ENCODE results near the gene SNRPE. TPM values are rescaled to one million over a fixed set of nuclear protein-coding genes. Genes with fewer than 3 reads are reported as not detected.
"Not testable (repeated sequence)": the region's sequence is repeated elsewhere in the genome, so short reads cannot be mapped to it uniquely, and the experiment has no call there.

SNRPE gene
- 76.4 TPM for total RNA-seq

DNA sequence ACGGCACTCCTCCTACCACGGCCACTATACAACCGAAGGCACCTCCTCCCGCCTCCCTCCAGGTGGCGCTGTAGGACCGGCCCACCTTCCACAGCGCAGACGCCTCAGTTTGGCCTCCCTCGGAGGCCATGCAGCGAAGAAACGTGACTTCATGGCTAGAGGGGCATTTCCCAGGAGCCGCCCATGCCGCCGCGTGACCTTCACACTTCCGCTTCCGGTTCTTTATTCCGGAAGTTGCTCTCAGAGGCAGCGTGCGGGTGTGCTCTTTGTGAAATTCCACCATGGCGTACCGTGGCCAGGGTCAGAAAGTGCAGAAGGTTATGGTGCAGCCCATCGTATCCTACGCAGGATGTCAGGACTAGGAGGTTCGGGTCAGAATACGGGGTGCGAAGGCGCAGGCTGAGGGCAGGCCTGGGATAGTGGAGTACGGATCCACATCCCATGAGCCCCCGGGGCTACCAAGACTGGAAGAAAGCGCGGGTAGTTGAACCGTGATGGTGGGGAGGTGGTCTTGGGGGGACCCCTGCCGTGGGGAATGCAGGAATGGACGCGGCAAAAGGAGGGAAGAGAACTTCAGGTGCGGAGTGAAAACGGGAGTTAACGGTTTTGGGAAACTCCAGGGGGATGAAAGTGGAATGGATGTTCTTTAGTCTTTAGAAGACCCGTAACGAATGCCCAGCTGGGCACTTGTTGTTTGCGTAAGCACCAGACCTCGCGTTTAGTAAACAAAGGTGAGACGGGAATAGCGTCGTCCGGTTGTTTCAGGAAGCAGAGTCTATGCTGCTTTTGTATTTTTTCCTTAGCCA lies at the start of gene SNRPE:
TSS of gene SNRPE (plus strand) at position 221 of the 806 bp plus-strand sequence. CDS start at position 282, 61 bp downstream.
- DNase-seq (ENCODE audit: low spot score) (peak; percentile 96), ATAC-seq (peak; percentile 99)
- intact Hi-C loops (cut with DNase I): no loop called here

DNA sequence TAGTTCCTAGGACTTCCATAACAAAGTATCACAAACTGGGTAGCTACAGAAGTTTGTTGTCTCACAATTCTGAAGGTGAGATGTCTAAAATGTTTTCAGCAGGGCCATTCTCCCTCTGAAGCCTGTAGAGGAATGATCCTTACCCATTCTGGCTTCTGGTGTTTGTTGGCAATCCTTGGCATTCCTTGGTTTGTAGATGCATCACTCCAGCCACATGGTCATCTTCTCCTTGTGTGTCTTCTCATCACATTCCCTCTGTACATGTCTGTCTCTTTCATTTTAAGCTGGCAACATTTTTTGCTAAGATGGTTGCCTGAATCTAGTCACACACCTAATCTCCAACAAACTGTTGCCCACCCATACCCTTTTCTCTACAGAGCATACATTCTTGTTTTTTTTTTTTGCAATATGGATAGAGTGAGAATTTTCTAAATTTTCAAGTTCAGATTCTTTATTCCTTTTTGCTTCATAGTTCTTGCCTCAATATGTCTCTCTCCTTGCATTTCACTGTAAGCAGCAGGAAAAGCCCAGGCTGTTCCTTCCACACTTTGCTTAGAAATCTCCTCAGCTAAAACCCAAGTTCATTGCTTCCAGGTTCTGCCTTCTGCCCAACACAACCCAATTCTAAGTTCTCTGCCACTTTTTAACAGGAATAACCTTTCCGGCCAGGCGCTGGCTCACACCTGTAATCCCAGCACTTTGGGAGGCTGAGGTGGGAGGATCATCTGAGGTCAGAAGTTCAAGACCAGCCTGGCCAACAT lies 47.6 kb upstream of the SNRPE start:
- DNase-seq (ENCODE audit: low spot score): no peak
- no peak for ATAC-seq
- intact Hi-C loops (cut with DNase I): no loop called here

DNA sequence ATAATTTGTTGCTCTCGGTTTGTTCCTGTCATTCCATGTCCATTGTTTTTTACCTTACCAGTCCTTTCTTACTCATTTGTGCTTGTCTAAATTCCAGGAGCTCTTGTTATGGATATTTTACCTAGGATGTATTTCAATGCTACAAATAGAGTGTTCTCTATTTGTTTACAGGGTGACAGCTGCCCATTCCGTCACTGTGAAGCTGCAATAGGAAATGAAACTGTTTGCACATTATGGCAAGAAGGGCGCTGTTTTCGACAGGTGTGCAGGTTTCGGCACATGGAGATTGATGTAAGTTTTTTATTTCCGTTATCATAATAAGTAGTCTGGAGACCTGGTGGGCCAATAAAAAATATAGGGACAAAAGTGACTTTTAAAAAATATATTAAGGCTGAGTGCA lies 43.0 kb upstream of the SNRPE start:
- DNase-seq (ENCODE audit: low spot score) (no peak), ATAC-seq (no peak)

DNA sequence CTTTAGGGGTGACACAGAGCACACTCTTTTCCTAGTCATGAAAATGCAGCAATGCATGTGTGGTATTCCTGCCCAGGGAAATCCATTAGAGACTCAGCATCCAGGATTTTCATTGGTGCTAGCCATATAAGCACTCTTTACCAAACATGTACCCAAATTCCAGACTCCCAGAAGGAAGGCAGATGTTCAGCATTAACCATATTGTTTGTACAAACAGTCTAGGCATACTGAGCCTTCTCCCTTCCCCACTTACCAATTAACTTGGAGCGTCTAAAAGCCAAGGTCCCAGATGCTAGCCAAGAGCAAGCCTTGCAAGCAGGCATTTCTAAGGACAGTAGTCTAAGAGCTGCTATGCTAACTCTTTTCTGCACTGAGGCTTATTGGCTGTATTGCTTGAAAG lies 38.1 kb upstream of the SNRPE start:
- no peak for ATAC-seq
- intact Hi-C loops (cut with DNase I): no loop called here
- no peak for DNase-seq (ENCODE audit: low spot score)

More for the DNA sequence above, 43.0 kb upstream of the SNRPE start:
- intact Hi-C loops (cut with DNase I): no loop called here

DNA sequence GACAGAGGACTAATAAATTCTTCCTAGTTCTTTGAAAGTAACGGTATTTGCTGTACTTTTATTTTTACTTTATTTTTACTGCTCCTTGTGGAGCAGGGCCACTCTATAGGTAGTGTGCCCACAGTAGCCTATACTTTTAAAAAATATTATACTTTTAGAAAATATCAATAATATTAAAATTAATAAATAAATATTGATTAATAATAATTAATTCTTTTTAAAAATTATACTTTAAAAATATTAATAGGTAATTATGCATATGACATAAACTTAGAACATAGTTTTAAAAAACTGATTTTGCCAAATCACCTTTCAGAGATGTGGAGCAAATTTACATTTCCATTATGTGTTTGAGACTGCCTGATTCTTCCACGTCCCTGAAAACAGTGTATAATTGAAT lies 35.2 kb upstream of the SNRPE start:
- ATAC-seq: no peak
- intact Hi-C loops (cut with DNase I): no loop called here
- no peak for DNase-seq (ENCODE audit: low spot score)

DNA sequence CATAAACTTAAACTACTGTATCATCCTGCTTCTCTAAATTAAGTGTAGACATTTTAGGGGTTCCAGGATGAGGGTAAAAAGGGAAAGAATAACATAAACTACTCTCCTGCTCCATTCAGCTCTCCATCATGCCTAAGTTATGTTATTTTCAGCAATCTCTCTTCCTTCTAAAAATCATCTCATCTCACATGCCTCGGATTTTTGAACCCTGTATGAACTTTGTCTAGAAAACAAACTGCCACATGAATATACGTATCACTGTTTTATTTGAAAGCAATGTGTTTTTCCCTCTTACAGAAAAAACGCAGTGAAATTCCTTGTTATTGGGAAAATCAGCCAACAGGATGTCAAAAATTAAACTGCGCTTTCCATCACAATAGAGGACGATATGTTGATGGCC lies 33.4 kb upstream of the SNRPE start:
- intact Hi-C loops (cut with DNase I): no loop called here
- DNase-seq (ENCODE audit: low spot score) (no peak), ATAC-seq (no peak)

DNA sequence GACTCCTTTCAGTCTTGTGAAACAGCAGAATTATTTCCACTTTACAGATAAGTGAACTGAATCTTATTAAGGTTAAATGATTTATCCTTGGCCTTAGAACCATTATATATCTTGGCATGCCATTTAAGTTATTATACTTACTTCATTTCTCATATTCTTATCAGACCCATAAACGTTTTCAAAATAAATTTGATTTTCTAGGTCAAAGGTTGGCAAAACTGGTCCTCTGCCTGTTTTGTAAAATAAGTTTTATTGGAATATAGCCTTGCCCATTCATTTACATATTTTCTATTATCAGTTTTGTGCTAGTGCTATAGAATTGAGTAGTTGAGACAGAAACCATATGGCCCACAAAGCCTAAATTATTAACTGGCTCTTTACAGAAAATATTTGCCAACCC lies 32.9 kb upstream of the SNRPE start:
- no peak for ATAC-seq
- intact Hi-C loops (cut with DNase I): no loop called here
- no peak for DNase-seq (ENCODE audit: low spot score)

DNA sequence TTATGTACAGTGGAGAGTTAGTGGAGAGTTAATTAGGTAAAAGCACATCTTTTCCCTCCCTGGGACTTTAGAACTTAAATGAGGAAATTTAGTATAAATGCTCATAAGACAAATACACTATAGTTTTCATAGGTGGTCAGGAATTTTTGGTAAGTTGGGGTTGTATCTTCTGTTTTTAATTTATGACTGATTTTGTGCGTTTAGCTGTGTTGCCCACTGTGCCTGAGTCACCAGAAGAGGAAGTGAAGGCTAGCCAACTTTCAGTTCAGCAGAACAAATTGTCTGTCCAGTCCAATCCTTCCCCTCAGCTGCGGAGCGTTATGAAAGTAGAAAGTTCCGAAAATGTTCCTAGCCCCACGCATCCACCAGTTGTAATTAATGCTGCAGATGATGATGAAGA lies 32.2 kb upstream of the SNRPE start:
- peak; percentile 38 for ATAC-seq
- intact Hi-C loops (cut with DNase I); DNase-seq (ENCODE audit: low spot score): not testable (repeated sequence)

DNA sequence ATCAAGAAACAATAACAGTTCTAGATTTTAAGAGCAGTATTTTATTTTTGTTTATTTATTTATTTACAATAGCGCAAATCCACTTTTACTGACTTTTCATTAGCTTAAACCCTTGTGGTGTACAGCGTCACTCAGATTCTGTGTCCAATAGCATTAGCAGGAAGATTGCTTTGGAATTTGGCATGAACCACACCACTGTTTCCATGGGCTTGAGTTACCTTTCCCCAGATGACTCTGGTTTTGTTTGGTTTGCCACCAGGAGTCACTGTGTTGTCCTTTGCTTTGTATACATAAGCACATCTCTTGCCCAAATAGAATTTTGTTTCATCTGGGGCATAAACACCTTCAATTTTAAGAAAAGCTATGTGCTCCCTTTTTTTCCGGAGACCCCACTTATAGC lies 25.9 kb upstream of the SNRPE start:
- DNase-seq (ENCODE audit: low spot score) (no peak), ATAC-seq (no peak)
- intact Hi-C loops (cut with DNase I): no loop called here

DNA sequence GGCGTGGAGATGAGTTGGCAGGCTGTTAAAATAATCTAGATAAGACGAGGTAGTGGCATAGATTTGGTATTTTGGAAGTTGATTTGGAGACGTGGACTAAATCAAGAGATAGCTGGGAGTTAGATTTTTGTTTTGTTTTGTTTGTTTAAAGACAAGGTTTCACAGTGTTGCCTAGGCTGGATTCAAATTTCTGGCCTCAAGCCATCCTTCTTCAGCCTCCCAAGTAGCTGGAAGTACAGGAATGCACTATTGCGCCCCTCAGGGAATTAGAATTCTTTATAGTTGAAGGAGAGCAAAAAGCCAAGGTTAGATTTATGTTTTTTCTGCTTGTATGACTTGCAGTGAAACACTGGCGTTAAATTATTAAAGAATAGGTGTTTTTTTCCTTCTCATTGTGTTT lies 22.3 kb upstream of the SNRPE start:
- DNase-seq (ENCODE audit: low spot score) (no peak), ATAC-seq (peak; percentile 72)
- intact Hi-C loops (cut with DNase I): no loop called here

DNA sequence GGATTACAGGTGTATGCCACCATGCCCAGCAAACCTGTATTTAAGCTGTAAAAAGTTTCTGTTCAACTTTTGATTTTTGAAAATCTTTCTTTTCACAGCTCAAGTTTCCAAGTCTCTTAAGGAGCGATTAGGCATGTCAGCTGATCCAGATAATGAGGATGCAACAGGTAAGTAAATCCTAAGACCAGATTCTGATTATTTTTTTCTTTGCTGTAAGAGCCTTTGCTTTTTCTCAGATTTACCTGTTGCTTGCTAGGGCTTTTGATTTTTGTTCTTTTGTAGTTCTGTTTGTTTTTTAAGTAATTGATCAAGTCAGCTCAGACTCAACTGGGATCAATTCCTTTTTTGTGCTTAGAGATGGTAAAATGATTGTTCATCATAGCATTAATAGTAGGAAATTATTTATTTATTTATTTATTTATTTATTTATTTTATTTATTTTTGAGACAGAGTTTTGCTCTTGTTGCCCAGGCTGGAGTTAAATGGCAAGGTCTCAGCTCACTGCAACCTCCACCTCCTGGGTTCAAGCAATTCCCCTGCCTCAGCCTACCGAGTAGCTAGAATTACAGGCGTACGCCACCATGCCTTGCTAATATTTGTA lies 21.1 kb upstream of the SNRPE start:
- DNase-seq (ENCODE audit: low spot score) (no peak), ATAC-seq (no peak)
- intact Hi-C loops (cut with DNase I): no loop called here

DNA sequence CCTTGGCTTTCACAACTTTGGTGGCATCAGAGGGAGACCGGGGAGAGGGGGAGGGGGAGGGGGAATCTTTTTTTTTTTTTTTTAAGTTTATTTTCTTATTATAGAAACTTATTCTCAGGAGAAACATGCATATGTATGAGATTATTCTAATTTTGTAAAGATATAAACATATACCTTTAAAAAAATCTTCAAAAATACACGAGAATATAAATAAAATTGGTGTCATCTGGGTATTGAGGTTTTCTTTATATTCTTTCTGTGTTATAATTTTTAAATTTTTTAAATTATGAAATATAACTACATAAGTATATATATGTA lies 18.9 kb upstream of the SNRPE start:
- intact Hi-C loops (cut with DNase I): no loop called here
- ATAC-seq: no peak
- no peak for DNase-seq (ENCODE audit: low spot score)

DNA sequence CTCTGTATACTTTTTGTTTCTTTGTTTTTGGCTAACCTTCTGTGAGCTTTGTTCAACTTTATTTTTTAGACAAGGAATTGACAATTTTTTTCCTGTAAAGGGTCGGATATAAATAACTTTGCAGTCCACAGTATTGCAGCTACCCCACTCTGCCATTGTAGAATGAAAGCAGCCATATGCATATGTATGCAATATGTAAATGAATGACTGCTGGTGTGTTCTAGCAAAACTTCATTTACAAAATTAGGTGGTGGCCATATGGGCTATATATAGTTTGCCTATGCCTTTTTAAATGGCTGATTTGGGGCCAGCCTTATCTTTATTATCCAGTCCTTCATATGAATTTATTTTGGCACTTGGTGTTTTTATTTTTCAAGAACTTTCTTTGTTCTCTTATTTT lies 18.0 kb upstream of the SNRPE start:
- no peak for DNase-seq (ENCODE audit: low spot score)
- no peak for ATAC-seq
- intact Hi-C loops (cut with DNase I): no loop called here

DNA sequence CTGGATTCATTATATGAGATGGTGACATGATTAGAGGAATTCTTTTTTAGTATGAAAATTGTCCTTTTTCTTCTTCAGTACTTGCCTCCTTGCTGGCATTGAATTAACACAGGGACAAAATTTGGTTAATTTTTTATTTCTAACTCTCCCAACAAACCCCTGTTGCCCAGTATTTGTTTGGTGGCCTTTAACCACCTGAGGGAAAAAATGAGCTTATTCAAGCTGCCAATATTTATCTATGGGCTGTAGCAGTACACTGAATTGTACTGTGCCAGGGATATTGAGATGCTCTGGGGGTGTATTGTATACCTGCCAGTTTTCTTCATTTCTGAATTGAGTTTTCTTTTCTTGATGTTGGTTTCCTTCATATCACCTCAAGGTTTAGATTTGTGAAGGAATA lies 8.3 kb upstream of the SNRPE start:
- DNase-seq (ENCODE audit: low spot score); intact Hi-C loops (cut with DNase I); ATAC-seq: not testable (repeated sequence)

DNA sequence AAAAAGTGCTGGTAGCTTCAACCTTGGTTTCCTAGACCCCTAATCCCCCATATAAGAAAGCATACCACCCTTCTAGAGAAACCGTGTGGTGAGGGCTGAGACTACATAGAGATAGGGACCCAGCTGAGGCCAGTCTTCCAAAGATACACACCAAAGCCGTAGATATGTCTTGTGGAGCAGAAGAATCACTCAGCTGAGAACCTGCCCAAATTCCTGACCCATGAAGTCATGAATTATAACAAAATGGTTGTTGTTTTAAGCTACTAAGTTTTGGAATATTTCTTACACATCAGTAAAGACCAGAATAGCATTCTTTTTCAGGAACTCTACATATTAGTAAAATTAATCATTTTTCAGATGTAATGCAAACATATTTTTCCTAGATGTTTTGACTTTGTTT lies 3.3 kb upstream of the SNRPE start:
- DNase-seq (ENCODE audit: low spot score): no peak
- intact Hi-C loops (cut with DNase I): no loop called here
- no peak for ATAC-seq

DNA sequence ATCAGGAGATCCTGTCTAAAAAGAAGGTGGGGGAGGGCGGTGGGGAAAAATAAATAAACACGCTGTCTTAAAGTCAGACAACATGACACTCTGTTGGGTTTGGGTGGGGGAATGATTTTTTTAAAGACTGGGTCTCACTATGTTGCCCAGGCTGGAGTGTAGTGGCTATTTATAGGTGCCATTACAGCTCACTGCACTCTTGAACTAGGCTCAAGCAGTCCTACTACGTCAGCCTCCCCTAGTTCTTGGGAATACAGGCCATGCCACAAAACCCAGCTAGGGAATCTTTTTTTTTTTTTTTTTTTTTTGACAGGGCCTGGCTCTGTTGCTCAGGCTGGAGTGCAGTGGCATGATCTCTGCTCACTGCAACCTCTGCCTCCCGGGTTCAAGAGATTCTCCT lies 2.4 kb upstream of the SNRPE start:
- ATAC-seq: no peak
- intact Hi-C loops (cut with DNase I): no loop called here
- no peak for DNase-seq (ENCODE audit: low spot score)

DNA sequence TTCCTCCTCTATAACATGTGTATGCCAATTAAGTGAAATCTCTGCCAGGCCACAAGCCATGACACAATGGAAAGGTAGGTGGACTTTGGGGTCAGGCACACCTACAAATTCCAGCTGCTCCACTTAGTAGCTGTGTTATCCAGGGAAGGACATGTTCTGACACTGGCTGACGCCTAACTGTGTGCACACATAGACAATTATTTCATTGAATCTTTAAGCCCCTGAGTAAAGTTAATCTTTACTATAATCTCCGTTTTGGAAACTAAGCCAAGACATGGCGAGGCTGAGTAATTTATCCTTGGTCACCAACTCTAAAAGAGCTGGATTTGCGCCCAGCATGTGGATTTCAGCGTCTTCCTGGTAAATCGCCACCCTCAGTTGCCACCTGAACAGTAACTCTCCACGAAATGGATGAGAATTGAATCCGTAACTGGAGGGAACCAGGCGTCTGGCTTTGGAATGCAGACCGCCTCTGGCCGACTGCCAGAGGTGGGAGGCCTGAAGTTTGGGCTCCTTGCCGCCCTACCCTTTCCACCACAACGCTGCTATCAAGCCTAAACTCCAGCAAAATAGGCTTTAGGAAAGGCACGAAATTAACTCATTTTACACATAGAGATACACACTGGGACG lies 888 bp upstream of the SNRPE start:
- intact Hi-C loops (cut with DNase I): no loop called here
- ATAC-seq (no peak), DNase-seq (ENCODE audit: low spot score) (no peak)

DNA sequence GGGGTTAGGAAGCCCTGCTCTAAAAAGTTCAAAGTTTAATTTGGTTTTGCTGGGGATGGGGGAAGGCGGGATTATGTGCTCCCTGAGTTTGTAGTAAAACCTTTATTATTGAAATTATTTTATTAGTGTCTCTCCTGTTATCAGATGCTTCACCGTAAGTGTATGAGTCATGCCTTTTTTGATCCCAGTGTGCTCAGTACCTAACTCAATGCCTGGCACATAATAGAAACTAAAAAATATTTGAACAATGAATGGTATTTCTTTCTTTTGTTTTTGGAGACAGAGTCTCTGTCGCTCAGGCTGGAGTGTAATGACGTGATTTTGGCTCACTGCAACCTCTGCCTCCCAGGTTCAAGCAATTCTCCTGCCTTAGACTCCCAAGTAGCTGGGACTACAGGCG lies 6.4 kb downstream of the SNRPE start:
- intact Hi-C loops (cut with DNase I): no loop called here
- no peak for ATAC-seq
- DNase-seq (ENCODE audit: low spot score): no peak

DNA sequence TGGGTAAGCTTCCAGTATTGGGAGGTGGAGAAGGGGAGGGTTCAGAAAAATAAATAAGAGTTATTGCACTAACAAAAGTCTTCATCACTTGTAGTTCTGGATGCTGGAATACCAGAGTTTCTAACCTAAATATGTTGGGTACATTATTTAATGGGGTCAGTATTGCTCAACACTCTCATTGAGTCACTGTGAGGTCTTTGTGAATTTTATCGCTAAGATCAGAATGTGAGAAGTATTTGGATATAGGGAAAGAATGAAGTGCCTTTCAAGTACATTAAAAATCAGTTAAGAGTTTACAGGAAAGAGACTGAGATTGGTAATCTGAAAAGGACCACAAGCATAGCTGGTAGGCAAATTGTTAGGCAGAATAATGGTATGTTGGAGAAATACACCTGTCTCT lies 8.8 kb downstream of the SNRPE start:
- ATAC-seq (no peak), DNase-seq (ENCODE audit: low spot score) (no peak)
- intact Hi-C loops (cut with DNase I): no loop called here
